GM19372 (cell line): ENCODE measurements around the gene ABCD3.
"Not testable (repeated sequence)": the region's sequence is repeated elsewhere in the genome, so short reads cannot be mapped to it uniquely, and the experiment has no call there.

Experiments
- ATAC-seq: cut with Tn5 transposase; IDR thresholded peaks from one replicate; pipeline ENCODE4 v1.9.1; 2021; ENCODE audit warnings: mild to moderate bottlenecking, low read depth, moderate library complexity; ENCODE audit not compliant: unreplicated experiment

Gene ABCD3

DNA sequence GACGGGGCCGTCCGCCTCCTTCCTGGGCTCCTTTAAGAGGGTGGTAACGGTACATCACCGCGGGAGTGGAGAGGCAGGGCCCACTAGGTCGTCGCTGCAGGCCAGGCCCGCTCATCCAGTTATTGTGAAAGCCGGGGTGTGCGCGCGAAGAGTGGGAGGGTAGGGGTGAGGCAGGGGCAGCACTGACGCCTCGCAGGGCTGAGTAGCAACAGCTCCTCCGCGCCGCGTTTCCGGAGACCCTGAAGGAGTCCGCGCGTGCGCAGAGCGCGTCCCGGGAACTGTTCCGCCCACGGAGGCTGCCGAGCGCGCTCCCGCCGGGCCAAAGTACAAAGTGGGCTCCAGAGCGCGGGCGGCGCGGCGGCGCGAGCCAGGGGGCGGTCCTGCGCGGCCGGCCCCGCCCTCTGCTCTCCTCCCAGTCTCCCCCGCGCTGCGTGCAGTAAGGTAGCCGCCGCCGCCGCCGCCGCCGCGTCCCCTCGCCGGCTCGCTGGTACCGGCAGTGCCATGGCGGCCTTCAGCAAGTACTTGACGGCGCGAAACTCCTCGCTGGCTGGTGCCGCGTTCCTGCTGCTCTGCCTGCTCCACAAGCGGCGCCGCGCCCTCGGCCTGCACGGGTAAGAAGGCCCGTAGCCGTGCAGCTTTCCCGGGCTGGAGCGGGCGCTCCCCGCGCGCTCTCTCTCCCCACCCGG is at the start of gene ABCD3:
TSS of gene ABCD3 (plus strand) at position 412 of the 686 bp plus-strand sequence. CDS start at position 502, 90 bp downstream.
- ATAC-seq: peak; percentile 92

DNA sequence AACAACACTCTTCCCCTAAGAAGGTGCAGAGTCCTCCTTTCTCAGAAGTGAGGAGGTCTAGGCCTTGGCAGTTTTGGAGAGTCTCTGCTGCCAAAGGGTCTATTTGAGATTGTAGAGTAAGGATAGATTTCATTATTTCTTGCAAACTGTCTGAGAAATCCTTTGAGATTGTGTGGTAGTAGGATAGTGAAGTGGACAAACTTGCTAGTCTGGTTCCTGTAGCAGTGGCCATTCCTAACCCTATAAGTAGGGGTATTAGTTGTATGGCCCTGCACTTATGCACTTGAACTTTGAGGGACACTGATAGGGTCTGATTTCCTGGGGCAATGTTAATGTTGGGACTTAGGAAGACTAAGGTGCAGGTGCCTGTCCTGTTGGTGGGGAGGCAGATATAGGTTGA is 45.4 kb upstream of the ABCD3 start:
- not testable (repeated sequence) for ATAC-seq

DNA sequence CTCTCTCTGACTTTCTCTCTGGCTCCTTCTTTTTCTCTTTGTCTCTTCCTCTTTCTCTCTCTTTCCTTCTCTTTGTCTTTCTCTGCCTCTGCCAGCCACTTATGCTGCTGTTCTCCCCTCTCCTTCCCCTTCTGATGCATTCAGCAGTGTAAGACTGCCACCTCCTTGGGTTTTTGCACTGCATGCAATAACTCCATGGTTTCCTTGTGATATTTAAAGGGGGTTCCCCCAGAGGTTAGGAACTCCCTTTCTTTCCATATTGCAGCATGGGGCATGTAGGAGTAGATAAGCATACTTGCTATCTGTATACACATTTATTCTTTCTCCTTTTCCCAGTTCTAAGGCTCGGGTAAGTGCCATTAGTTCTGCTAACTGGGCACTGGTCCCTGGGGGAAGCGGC is 44.9 kb upstream of the ABCD3 start:
- ATAC-seq: not testable (repeated sequence)

DNA sequence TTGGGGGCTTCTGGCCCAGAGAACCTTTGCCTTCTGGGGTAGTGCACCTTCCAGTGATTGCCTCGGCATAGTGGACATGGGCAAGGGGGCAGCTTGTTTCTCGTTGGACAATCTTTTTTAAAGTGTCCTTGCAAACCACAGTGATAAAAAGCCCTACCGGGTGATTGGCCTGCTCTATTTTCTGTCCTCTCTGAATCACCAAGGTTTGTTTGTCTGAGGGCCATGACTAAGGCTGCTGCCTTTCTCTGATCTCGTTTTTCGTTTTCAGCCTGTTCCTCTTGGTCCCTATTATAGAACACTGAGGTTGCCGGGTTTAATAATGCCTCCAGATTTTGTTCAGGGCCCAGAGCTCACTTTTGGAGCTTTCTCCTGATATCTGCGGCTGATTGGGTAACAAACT is 42.5 kb upstream of the ABCD3 start:
- not testable (repeated sequence) for ATAC-seq

DNA sequence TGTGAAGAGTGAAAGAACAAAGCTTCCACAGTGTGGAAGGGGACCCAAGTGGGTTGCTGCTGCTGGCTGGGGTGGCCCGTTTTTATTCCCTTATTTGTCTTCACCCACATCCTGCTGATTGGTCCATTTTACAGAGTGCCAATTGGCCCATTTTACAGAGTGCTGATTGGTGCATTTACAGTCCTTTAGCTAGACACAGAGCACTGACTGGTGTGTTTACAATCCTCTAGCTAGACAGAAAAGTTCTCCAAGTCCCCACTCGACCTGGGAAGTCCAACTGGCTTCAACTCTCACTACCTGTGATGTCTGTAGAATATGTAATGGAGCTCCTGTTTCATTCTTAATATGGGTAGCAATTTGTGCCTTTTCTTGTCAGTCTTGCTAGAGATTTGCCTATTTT is 39.7 kb upstream of the ABCD3 start:
- not testable (repeated sequence) for ATAC-seq

DNA sequence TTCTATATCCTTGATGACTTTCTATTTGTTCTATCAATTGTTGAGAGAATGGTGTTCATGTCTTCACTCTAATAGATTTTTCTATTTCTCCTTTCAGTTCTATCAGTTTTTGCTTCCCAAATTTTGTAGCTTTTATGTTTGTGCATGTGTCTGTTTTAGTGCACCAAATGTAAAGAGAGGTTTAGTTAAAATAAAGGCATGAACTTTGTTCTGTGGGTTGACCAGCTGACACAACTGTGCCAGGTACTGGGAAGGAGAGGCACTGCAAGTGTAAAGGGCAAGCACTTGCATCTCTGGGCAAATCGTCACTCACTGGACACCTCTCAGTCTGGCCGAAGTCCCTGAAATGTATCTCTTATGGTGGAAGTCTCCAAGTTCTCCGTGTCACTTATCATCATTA is 38.6 kb upstream of the ABCD3 start:
- ATAC-seq: no peak

DNA sequence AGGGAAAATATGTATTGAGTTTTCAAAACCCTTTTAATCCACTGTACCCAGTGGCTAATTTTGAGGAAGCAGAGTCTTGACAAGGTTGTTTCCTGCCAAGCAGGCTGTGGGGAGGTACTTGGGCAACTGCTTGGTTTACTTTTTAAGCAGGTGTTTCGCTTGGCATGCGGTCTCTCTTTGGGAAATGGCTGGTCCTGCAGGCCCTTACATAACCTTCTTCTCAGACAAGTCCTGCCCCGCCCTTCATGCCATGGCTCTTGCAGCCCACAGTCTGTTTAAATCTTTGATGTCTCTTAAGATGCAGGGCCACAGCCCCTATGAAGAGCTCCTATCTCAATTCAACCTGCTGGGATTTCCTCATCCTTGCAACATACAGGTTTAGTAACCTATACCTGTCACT is 36.0 kb upstream of the ABCD3 start:
- ATAC-seq: no peak

DNA sequence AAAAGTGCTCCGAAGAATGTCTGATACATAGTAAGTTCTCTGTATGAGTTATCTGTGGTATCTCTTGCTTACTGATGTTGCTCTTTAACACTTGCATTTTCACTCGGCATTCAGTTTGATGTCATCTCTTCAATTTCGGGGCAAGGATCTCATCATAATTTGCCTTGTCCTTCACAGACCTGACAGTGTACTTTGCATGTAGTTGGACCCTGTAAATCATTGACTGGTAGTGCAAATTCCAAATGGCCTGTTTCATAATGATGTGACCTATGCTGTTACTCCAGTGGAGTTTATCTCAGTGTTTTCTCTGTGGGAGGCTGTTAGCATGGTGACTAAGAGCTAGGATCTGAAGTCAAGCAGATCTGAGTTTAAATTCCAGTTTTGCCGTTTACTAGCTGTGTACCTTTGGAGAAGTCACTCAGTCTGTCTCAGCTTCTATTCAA is 34.2 kb upstream of the ABCD3 start:
- ATAC-seq: no peak

DNA sequence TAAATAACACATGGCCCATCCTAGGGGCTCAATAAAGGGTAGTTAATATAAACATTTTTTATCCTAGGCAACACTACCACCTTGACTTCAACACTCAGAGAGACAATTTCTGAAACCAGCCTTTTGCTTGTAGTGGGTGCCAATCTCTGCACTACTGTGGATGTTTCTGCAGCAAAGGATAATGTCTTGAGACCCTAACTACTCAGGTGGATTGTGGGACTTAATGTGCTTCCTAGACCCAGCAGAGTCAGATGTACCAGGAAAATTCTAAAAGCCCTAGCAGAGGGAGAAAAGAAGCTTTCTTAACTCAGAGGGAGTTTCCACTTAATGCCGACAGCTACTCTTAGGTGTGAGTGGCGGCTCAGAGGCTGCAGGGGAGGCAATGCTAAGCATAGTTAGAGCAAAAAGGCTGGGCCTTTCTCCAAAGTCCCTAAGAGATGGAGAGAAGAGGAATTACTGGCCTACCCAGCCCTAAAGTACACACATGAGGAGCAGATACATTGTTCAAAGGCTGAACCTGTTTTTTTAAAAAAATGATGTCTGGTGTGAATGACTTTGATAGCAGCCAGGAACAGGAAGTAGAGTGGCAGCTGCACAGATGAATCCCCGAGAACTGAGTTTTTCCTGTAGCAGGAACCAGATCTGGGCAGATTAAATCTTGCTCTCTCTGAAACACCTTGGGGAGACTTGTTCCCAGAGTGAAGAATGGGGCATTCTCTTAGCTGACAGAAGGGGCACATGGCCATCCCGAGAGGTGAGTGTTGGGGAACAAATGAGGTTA is 33.5 kb upstream of the ABCD3 start:
- ATAC-seq: no peak

DNA sequence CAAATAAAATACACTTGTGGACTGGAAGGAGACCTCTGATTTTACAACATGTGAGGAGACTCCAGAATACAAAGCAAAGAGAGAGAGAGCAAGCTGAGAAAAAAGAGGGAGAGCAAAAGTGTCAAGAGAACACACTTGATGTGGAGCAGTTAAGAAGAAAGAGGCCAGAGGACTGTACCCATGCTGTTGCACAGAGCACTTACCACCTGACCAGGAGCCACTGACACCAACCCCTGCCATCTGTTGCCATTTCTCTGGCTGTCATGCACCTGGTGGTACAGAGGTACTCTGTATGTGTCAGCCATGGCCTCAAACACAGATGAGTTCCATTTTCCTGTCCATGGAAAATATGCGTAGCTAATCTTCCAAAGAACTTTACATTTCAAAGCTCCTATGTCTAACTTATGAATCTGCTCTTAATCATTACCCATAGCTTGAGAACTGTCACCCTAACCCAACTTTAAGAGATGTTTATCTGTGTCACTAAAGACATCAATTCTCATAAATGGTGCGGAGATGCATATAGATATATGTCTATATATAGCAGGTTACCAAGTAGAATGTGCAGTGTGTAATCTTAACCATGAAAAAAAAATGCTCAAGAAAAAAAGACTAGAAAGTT is 32.8 kb upstream of the ABCD3 start:
- no peak for ATAC-seq

DNA sequence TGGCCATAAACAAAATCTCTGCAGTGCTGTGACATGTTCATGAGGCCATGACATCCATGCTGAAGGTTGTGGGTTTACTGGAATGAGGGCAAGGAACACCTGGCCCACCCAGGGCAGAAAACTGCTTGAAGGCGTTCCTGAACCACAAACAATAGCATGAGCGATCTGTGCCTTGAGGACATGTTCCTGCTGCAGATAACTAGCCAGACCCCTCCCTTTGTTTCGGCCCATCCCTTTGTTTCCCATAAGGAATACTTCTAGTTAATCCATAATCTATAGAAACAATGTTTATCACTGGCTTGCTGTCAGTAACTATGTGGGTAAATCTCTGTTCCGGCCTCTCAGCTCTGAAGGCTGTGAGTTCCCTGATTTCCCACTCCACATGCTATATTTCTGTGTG is 28.9 kb upstream of the ABCD3 start:
- ATAC-seq: no peak

DNA sequence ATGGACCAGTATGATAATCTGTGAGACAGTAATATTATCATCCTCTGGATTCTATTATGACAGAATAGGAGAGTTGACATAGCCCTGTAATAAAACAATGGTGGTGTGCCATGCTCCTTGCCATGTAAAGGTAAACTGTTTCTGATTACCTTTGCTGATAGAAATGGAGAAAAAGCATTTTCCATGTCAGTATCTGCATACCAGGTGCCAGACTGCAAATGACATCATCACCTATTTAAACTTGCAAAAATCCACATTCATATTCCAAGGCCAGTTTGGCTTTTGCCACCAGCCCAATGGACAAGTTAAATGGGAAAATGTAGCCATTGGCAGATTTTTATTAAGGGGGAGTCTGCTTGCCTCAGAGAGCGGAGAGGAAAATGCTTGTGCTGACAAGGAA is 23.9 kb upstream of the ABCD3 start:
- no peak for ATAC-seq

DNA sequence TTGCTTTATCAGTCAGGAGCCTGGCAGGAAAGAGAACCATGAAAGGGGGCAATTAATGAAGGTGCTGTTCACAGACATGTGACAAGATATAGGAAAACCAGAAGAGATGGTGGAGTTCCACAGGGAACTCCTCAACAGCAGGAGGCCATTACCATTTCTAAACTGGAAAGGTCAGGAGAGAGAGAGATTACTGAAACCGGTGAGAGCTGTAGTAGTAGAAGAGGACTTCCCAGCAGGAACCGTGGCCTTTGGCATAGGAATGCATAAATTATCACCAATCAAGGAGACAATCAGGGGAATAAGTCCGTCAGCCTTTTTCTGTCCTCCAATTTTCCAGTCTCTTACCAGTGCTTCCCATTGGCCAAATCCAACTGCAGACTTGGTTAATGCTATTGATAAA is 23.0 kb upstream of the ABCD3 start:
- no peak for ATAC-seq

DNA sequence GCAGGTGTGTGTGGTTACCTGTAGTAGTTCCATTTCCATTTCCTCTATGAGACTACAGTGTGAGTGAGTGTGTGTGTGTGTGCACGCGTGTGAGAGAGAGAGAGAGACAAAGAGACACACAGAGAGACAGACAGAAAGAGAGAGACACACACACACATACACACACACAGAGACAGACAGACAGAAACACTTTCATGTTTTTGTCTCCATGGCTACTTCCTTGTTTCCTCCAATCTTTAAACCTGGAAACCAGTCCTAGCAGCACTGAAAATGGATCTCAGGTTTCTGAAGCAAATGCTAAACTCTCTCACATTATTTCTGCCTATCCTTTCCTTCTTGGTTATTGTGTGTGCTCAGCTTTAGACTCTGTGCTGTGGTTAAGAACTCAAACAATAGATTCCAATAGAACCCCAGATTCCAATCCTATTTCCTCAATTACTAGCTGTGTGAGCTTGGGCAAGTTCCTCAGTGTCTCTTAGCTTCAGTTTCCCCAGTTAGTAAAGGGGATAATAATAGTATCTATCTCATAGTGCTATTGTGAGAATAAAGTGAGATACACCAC is 22.4 kb upstream of the ABCD3 start:
- ATAC-seq: no peak

DNA sequence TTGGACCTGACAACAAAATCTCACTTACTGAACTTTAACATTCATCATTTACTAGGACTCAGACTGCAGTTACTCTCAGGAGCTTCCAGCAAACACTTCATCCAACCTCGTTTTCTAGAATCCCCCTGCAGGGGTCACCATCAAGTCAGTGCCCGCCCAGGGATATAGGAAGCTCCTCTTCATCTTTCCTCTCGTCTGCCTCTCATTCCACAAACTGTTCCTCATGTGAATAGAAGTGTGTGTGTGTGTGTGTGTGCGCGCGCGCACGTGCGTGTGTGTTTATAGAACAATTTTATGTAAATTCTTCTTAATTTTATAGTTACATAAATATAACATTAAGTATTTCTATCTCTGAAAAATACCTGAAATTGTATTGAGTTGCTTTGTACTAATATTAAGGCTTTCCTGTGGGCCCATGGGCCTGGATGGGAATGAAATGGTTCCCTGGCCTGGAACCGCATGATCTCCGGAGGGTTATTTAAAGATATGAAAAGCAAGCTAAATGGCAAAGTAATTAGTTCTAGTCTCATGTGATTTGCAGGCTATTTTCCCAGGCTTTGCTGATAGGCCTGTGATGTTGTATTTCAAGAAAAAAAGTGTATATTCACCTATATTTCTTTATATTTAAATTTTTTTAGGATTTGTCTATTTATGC is 21.7 kb upstream of the ABCD3 start:
- no peak for ATAC-seq

DNA sequence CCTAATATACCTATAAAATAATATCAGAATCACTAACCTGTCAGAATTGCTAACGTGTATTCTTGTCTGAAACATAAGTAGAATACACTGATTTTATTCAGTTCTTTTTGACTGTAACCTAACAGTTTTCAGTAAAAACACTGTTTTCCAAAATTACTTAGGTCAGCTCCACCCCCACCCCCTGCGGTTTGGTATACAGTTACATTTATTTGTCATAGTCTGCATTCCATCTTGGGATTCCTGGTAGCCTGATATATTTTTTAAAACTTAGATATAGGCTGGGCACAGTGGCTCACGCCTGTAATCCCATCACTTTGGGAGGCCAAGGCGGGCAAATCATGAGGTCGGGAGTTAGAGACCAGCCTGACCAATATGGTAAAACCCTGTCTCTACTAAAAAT is 19.8 kb upstream of the ABCD3 start:
- ATAC-seq: no peak

DNA sequence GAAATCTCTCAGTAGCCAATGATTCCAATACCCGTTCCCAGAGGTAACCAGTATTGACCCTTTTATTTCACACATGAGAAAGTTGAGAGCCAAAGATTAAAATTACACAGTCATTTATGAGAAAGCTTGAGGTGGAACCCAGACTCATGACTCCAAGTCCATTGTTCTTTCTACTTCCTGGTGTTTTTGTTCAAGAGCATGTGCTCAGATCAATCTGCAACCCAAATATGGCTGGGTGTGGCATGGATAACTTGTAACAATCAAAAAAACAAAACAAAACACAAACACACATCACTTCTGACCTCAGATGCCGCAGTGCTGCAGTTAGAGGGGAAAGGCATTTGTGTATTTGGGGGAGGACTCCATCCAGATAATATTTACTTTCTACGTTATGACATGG is 18.7 kb upstream of the ABCD3 start:
- no peak for ATAC-seq

DNA sequence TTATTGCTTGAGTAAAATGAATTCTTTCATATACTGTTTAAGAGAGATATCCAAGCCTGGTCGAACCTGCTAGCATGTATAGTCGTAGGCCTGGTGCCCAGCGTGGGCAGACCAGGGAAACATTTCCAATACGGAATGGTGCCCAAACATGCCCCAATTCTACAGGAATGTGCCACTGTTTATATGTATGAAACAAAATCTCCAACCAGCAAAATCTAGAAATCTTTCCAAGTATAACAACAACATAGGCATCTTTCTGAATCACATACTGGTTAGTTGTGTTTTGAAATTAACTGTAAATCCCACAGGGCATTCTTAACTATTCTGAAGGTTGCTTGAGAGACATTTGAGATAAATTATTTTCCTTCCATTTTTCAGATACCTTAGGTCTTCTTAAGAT is 17.0 kb upstream of the ABCD3 start:
- no peak for ATAC-seq

DNA sequence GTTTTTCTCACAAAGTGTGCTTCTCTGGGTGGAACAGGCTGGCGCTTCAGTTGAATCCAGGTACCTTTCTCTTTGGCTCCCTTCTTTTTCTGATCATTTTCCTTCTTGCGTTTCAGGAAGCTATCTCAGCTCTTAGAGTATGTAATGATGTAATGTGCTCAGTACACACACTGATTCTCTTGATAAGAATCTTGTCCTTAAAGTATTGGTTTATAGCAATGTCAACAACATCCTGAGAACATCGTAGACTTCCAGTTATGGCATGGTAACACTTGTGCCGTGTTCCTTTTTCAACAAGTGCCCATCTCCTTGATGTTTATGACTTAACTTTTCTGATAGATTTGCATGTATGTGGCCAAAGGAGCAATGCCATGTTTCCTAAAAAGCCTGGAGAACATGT is 11.7 kb upstream of the ABCD3 start:
- no peak for ATAC-seq

DNA sequence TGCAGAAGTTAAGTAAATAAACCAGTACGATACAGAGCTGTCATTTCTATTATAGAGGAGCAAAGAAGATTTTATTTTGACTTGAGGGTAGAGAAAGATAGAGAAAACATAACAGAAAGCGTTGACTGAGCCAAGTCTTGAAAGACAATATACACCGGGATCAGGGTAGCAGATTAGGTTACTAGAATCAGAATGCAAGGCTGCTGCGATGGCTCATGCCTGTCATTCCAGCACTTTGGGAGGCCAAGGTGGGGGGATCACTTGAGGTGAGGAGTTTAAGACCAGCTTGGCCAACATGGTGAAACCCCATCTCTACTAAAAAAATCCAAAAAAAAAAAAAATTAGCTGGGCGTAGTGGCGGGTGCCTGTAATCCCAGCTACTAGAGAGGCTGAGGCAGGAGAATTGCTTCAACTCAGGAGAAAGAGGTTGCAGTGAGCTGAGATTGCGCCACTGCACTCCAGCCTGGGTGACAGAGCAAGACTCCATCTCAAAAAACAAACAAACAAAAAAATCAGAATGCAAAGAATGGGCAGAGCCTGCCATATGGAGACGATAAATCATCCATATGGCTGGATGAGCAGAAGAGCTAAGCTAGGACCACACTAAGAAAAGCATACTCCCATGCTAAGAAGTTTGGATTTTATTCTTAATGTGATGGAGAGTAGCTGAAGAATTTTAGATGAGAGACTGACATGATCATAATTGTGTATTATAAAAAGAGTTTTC is 9.9 kb upstream of the ABCD3 start:
- no peak for ATAC-seq
